K562 (cell line): ENCODE data around the gene CD300H. TPM values are rescaled to one million over a fixed set of nuclear protein-coding genes. Genes with fewer than 3 reads are reported as not detected.
A peak's percentile ranks its signal among the peaks of the same experiment; 100 is the strongest.

Source experiments
- ATAC-seq: fragments of 200-7000 bp; cut with Tn5 transposase; 3 replicates; pipeline ENCODE4 v1.9.1; 2020; ENCODE audit warnings: moderate library complexity
- BruUV-seq: library from RNA; stranded (reverse); fragments of 400-500 nt; replicated peaks from 2 replicates; lab custom pipeline; 2021; lab: Mats Ljungman, UMichigan
- CTCF ChIA-PET: fragments of 300-600 bp; formaldehyde crosslinking; extraction: SDS; loops from one replicate; lab custom pipeline; 2021; ENCODE audit warnings: low intra/inter-chr PET ratio; lab: Yijun Ruan, JAX
- POLR2A ChIA-PET: fragments of 300-600, 350-650 bp; sonication (Branson Sonifier 250); formaldehyde crosslinking; extraction: SDS; loops from one replicate; lab custom pipeline; 2021; ENCODE audit warnings: antibody characterized with exemption, inconsistent platforms; lab: Yijun Ruan, JAX
- DNase-seq, 4 experiments: peaks; one replicate each; pipeline versions ENCODE4 v3.0.0 to v3.0.0-alpha.2; 2011 to 2018; ENCODE audit warnings: low spot score in 3 of 4, mixed read lengths in 3 of 4; ENCODE audit errors: extremely low read depth in 1 of 4
- FAIRE-seq: peaks from 2 replicates; lab custom pipeline; 2011; peaks lifted over from hg19 to GRCh38; lab: Jason Lieb, UNC
- H2AFZ ChIP-seq: 2 replicates; pipeline ENCODE4 v1.6.0; 2011; ENCODE audit warnings: low read depth, low read length, control low read depth, inconsistent platforms
- H3K27ac ChIP-seq: fragments of 200-600 bp; 3 replicates; pipeline ENCODE4 v1.8.0; 2011; ENCODE audit warnings: low read depth, mild to moderate bottlenecking, control low read depth, inconsistent platforms, low read length, moderate library complexity, mixed read lengths; ENCODE audit errors: extremely low read depth
- H3K27me3 ChIP-seq, 2 experiments: fragments of 300-600 bp in 1 of 2; 2 replicates in 1 of 2; 3 replicates in 1 of 2; pipeline versions ENCODE4 v1.6.0 to v1.8.0; 2011; ENCODE audit warnings: inconsistent platforms in 2 of 2, low read length in 2 of 2, mild to moderate bottlenecking in 1 of 2, mixed read lengths in 1 of 2, moderate library complexity in 1 of 2; ENCODE audit not compliant: control insufficient read depth in 2 of 2, insufficient read depth in 2 of 2
- H3K36me3 ChIP-seq: fragments of 300-600 bp; 3 replicates; pipeline ENCODE4 v1.8.0; 2011; ENCODE audit warnings: mild to moderate bottlenecking, low read length, inconsistent platforms; ENCODE audit not compliant: control insufficient read depth, insufficient read depth
- H3K4me1 ChIP-seq, 2 experiments: fragments of 200-600 bp in 1 of 2; replicated peaks in 1 of 2; 2 replicates in 1 of 2; 3 replicates in 1 of 2; pipeline versions ENCODE4 v1.5.1 to v1.8.0; 2011; ENCODE audit warnings: inconsistent platforms in 2 of 2, low read length in 2 of 2, mild to moderate bottlenecking in 1 of 2, mixed read lengths in 1 of 2, moderate library complexity in 1 of 2; ENCODE audit not compliant: control insufficient read depth in 2 of 2, insufficient read depth in 2 of 2
- H3K4me2 ChIP-seq: 2 replicates; pipeline ENCODE4 v1.6.1; 2011; ENCODE audit warnings: low read length, control low read depth, inconsistent platforms, mixed read lengths; ENCODE audit not compliant: insufficient read depth
- H3K4me3 ChIP-seq: fragments of 200-600 bp; sonication (generic), shearing (Covaris generic); 2 replicates; pipeline ENCODE4 v1.5.1; 2016; ENCODE audit warnings: control low read depth, inconsistent platforms
- H3K79me2 ChIP-seq: fragments of 200-600 bp; 3 replicates; pipeline ENCODE4 v1.8.0; 2011; ENCODE audit warnings: low read length, inconsistent platforms; ENCODE audit not compliant: control insufficient read depth, insufficient read depth
- H3K9ac ChIP-seq, 2 experiments: 2 replicates each; pipeline versions ENCODE4 v1.6.0 to v1.6.1; 2011; ENCODE audit warnings: low read depth in 2 of 2, low read length in 2 of 2, control low read depth in 1 of 2, inconsistent platforms in 1 of 2, mild to moderate bottlenecking in 1 of 2, mixed read lengths in 1 of 2; ENCODE audit not compliant: insufficient read depth in 1 of 2
- H3K9me1 ChIP-seq: one replicate; pipeline ENCODE4 v1.6.0; 2011; ENCODE audit warnings: inconsistent platforms, mild to moderate bottlenecking, low read length, moderate library complexity; ENCODE audit not compliant: control insufficient read depth, insufficient read depth
- H3K9me3 ChIP-seq: replicated peaks from 2 replicates; pipeline ENCODE4 v1.5.1; 2011; ENCODE audit warnings: low read depth, low read length, inconsistent platforms; ENCODE audit not compliant: control insufficient read depth, insufficient read depth
- H4K20me1 ChIP-seq: replicated peaks from 2 replicates; pipeline ENCODE4 v1.6.1; 2011; ENCODE audit warnings: low read length, inconsistent platforms, mixed read lengths; ENCODE audit not compliant: control insufficient read depth, insufficient read depth
- CBFA2T3 ChIP-seq: fragments of 450-650 bp; IDR thresholded peaks from 2 replicates; pipeline ENCODE4 v1.6.1; 2017
- GABPA ChIP-seq: fragments of 200-800 bp; sonication (Bioruptor generic); conservative IDR thresholded peaks from 2 replicates; pipeline ENCODE4 v1.6.1; 2016; ENCODE audit warnings: low read depth, missing genetic modification characterization, missing compliant biosample characterization
- LEF1 ChIP-seq: fragments of 450-650 bp; IDR thresholded peaks from 2 replicates; pipeline ENCODE4 v1.6.1; 2016; ENCODE audit warnings: mild to moderate bottlenecking
- MAFG ChIP-seq: fragments of 450-650 bp; conservative IDR thresholded peaks from 2 replicates; pipeline ENCODE4 v1.6.1; 2016; ENCODE audit warnings: missing genetic modification characterization, missing compliant biosample characterization
- NR2C1 ChIP-seq, 2 experiments: fragments of 450-650 bp; IDR thresholded peaks; 2 replicates each; pipeline ENCODE4 v1.6.1; 2017; ENCODE audit warnings: mild to moderate bottlenecking in 2 of 2, antibody characterized with exemption in 1 of 2, inconsistent platforms in 1 of 2, missing compliant biosample characterization in 1 of 2, missing genetic modification characterization in 1 of 2
- NR3C1 ChIP-seq: sonication (generic); formaldehyde crosslinking; IDR thresholded peaks from 2 replicates; pipeline ENCODE4 v1.8.1; 2022; ENCODE audit warnings: missing genetic modification reagents
- ZFP1 ChIP-seq: fragments of 450-650 bp; formaldehyde crosslinking; IDR thresholded peaks from 2 replicates; pipeline ENCODE4 v1.4.0; 2020; ENCODE audit warnings: mild to moderate bottlenecking, mixed read lengths
- WGBS: fragments of 100-300 bp; shearing (Covaris generic); methylation state at CpG from one replicate; pipeline ENCODE4 v1.1.6; 2016; ENCODE audit warnings: low coverage, mixed read lengths; ENCODE audit not compliant: insufficient coverage; ENCODE audit errors: missing lambda C conversion rate; 5-methylcytosine and 5-hydroxymethylcytosine counted together
- in situ Hi-C: fragments of 300-500 bp; cut with MboI; formaldehyde crosslinking; loops from 4 replicates; pipeline ENCODE4 v1.15.0; 2018; ENCODE audit warnings: inconsistent platforms, mixed read lengths
- intact Hi-C: fragments of 100-400 bp; cut with micrococcal nuclease; formaldehyde crosslinking; loops from 2 replicates; pipeline ENCODE4 v1.14.2; 2022
- polyA plus RNA-seq, 8 experiments: library from polyadenylated mRNA; depleted of rRNA in 4 of 8; stranded (reverse) in 5 of 8; unstranded in 3 of 8; fragments of >200 nt; fragmentation: Nextera tagmentation in 2 of 8; fragmentation: Illumina TruSeq in 1 of 8; extraction: Ambion mirVana in 2 of 8; extraction: Trizol in 1 of 8; gene quantifications; 2 replicates each; pipeline versions ENCODE4 v1.2.1 to v1.2.3, GENCODE V29; 2011 to 2014; ENCODE audit warnings: inconsistent platforms in 1 of 8, missing spikeins in 1 of 8
- total RNA-seq, 7 experiments: library from RNA; depleted of rRNA in 6 of 7; stranded (reverse); fragments of >200 nt in 6 of 7; fragmentation: Illumina TruSeq in 2 of 7; extraction: Trizol in 2 of 7; gene quantifications; 2 replicates each; pipeline versions ENCODE4 v1.2.1 to v1.2.3, GENCODE V29; 2011 to 2021; ENCODE audit warnings: low replicate concordance in 1 of 7
- TF ChIP-seq, protein P1 (sequence below): fragments of 450-650 bp; formaldehyde crosslinking; IDR thresholded peaks from 2 replicates; pipeline ENCODE4 v1.4.0; 2020; ENCODE audit warnings: mild to moderate bottlenecking, moderate library complexity
- TF ChIP-seq, protein P2 (sequence below): IDR thresholded peaks from 2 replicates; pipeline ENCODE4 v1.6.1; 2014; ENCODE audit warnings: antibody characterized with exemption
- TF ChIP-seq, protein P3 (sequence below): fragments of 250-450 bp; sonication (Bioruptor Pico); IDR thresholded peaks from 2 replicates; pipeline ENCODE4 v1.9.0; 2021; ENCODE audit warnings: mild to moderate bottlenecking, inconsistent platforms

The CD300H gene
- total and polyA plus RNA-seq, 9 of the 15 experiments (the other 6 are each of a cell fraction or from before 2014, with no cell fraction given): not detected

DNA sequence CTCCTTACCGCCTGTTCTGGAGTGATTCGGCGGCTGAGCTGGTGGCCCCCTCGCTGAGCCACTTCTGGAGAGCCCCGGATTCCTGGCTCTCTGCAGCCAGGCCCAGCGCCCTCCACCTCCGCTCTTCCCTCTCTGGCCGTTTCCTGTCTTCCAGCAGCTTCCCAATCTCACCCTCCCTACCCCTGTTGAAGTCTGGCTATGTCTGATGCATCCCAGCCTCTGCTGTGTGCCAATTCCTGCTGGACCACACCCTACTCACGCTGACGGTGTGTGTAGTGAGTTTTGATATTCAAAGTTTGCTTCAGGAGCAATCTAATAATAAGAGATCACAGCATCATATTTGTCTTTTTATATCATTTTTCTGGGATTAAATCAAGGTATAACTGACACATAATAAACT lies 15.3 kb upstream of the CD300H start:
- Histone ChIP-seq H3K4me1 (no peaks in the 10 kb centered on the region), H3K9me3 (no peaks in the 10 kb centered on the region; the same call in 1 of the 2 replicates), H3K27ac (no peak overlapping the region), H2AFZ (no peak overlapping the region), H3K4me2 (no peak overlapping the region), H3K4me3 (no peak overlapping the region), H3K27me3 (peaks cover 5 to 42% of the 10 kb centered on the region in 2 experiments; a peak in 3 of 5 replicates), H3K9me1 (peaks cover 2% of the 10 kb centered on the region), H3K79me2 (no peaks in the 10 kb centered on the region), H4K20me1 (no peaks in the 10 kb centered on the region), H3K36me3 (no peaks in the 10 kb centered on the region), H3K9ac (no peak overlapping the region)
- ATAC-seq: no peak
- POLR2A ChIA-PET: no interaction called here
- CTCF ChIA-PET: no interaction called here
- BruUV-seq: no TSS peak
- 3% methylated on average over 9 of the region's 10 CpGs for WGBS
- intact Hi-C loops: no loop called here
- in situ Hi-C loops: no loop called here
- no peak for FAIRE-seq
- DNase-seq: no peak
- TF ChIP-seq CBFA2T3 (no peak), LEF1 (no peak)
- TF ChIP-seq, all 486 proteins: peak for 0

DNA sequence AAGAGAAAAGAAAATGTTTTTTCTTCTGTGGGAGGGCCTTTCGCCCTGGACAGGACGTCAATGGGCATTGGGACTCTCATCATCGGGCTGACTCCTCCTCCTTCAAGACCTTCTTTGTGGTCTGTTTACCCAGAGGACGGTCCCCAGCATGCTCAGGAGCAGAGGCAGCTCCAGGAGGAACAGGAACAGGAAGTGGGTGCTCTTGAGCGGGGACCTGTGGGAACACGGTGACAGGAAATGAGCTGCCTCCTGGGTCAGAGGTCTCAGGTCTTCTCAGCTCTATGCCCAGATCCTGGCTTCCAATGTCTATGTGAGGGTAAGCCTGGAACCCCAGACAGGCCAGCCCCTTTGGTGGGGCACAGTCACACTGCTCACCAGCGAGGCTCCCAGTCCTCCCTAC lies 12.6 kb upstream of the CD300H start:
- 0 out of 2 replicates have a peak, but pooled peaks cover 3% of the 10 kb centered on the region for H4K20me1 ChIP-seq
- H3K4me2 ChIP-seq: no peak overlapping the region
- peaks cover 11 to 44% of the 10 kb centered on the region in 2 experiments; a peak in 4 of 5 replicates for H3K27me3 ChIP-seq
- intact Hi-C loops: no loop called here
- in situ Hi-C loops: no loop called here
- DNase-seq (no peak), FAIRE-seq (no peak), ATAC-seq (no peak)
- H3K36me3 ChIP-seq: no peaks in the 10 kb centered on the region
- no peaks in the 10 kb centered on the region for H3K4me1 ChIP-seq
- H3K9ac ChIP-seq: no peak overlapping the region
- H3K27ac ChIP-seq: no peak overlapping the region
- 6% methylated on average over 7 of the region's 7 CpGs for WGBS
- H3K4me3 ChIP-seq: no peak overlapping the region
- H3K9me3 ChIP-seq: no peaks in the 10 kb centered on the region; the same call in 1 of the 2 replicates
- ChIA-PET POLR2A (interaction anchor here (0.6 to 1.0 kb wide), 3 partner anchors 10 to 23 kb away, joined by 3 to 4 read pairs (median 3); no protein-coding TSS in a partner anchor), CTCF (no interaction called here)
- H3K79me2 ChIP-seq: no peaks in the 10 kb centered on the region
- no peak overlapping the region for H2AFZ ChIP-seq
- H3K9me1 ChIP-seq: peaks cover 2% of the 10 kb centered on the region
- no TSS peak for BruUV-seq
- TF ChIP-seq, protein P1, sequence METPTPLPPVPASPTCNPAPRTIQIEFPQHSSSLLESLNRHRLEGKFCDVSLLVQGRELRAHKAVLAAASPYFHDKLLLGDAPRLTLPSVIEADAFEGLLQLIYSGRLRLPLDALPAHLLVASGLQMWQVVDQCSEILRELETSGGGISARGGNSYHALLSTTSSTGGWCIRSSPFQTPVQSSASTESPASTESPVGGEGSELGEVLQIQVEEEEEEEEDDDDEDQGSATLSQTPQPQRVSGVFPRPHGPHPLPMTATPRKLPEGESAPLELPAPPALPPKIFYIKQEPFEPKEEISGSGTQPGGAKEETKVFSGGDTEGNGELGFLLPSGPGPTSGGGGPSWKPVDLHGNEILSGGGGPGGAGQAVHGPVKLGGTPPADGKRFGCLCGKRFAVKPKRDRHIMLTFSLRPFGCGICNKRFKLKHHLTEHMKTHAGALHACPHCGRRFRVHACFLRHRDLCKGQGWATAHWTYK (CRISPR knock-in tag): no peak
- TF ChIP-seq GABPA (tag): peak; percentile 58
- TF ChIP-seq MAFG (tag): no peak
- TF ChIP-seq, protein P2, sequence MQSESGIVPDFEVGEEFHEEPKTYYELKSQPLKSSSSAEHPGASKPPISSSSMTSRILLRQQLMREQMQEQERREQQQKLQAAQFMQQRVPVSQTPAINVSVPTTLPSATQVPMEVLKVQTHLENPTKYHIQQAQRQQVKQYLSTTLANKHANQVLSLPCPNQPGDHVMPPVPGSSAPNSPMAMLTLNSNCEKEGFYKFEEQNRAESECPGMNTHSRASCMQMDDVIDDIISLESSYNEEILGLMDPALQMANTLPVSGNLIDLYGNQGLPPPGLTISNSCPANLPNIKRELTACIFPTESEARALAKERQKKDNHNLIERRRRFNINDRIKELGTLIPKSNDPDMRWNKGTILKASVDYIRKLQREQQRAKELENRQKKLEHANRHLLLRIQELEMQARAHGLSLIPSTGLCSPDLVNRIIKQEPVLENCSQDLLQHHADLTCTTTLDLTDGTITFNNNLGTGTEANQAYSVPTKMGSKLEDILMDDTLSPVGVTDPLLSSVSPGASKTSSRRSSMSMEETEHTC: no peak
- no peak for TF ChIP-seq ZFP1 (CRISPR knock-in tag)
- TF ChIP-seq, protein P3, sequence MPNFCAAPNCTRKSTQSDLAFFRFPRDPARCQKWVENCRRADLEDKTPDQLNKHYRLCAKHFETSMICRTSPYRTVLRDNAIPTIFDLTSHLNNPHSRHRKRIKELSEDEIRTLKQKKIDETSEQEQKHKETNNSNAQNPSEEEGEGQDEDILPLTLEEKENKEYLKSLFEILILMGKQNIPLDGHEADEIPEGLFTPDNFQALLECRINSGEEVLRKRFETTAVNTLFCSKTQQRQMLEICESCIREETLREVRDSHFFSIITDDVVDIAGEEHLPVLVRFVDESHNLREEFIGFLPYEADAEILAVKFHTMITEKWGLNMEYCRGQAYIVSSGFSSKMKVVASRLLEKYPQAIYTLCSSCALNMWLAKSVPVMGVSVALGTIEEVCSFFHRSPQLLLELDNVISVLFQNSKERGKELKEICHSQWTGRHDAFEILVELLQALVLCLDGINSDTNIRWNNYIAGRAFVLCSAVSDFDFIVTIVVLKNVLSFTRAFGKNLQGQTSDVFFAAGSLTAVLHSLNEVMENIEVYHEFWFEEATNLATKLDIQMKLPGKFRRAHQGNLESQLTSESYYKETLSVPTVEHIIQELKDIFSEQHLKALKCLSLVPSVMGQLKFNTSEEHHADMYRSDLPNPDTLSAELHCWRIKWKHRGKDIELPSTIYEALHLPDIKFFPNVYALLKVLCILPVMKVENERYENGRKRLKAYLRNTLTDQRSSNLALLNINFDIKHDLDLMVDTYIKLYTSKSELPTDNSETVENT (CRISPR knock-in tag): no peak
- TF ChIP-seq NR2C1 (IDR thresholded peaks at IDR 0.05): no peak
- TF ChIP-seq NR2C1 (tag; IDR thresholded peaks at IDR 0.05): peak; percentile 44; the same call in 1 of the 2 replicates
- TF ChIP-seq NR3C1 (CRISPR knock-in tag): no peak
